ENCODE data around the gene PNMA1.

PNMA1 gene

GRCh38 chr14:73757381-73757780 is 43.2 kb upstream of the PNMA1 start:
- Histone ChIP-seq H3K4me3 (ENCODE audit: low read length) (peak overlapping the region; percentile 87), H2AFZ (ENCODE audit: low read depth, low read length) (no peak overlapping the region), H3K9ac (ENCODE audit: low read length) (peak overlapping the region; percentile 84; the same call in 1 of the 2 replicates), H3K9me3 (ENCODE audit: insufficient read depth, low read length) (no peaks in the 10 kb centered on the region), H3K4me2 (ENCODE audit: low read length) (peak overlapping the region; percentile 99), H3K27me3 (ENCODE audit: low read depth, low read length) (no peaks in the 10 kb centered on the region), H3K4me1 (ENCODE audit: low read length) (peaks cover 81% of the 10 kb centered on the region), H3K27ac (ENCODE audit: low read length) (peak overlapping the region; percentile 85), H3K79me2 (ENCODE audit: low read length) (peaks cover 93% of the 10 kb centered on the region), H3K36me3 (replicated peaks; ENCODE audit: low read depth, low read length) (peaks cover 17% of the 10 kb centered on the region), H4K20me1 (ENCODE audit: insufficient read depth, low read length) (peaks cover 60% of the 10 kb centered on the region)
- no peak for TF ChIP-seq CTCF (IDR thresholded peaks at IDR 0.05; ENCODE audit: low read depth, low read length)
- TF ChIP-seq EZH2phosphoT487 (IDR thresholded peaks at IDR 0.05; ENCODE audit: low read depth), result no peak

- Histone ChIP-seq H3K27me3 (ENCODE audit: low read depth, low read length) (no peaks in the 10 kb centered on the region), H2AFZ (ENCODE audit: low read depth, low read length) (no peak overlapping the region), H3K4me1 (ENCODE audit: low read length) (peaks cover 74% of the 10 kb centered on the region), H3K9ac (ENCODE audit: low read length) (peak overlapping the region; percentile 45), H3K4me2 (ENCODE audit: low read length) (peak overlapping the region; percentile 99), H3K4me3 (ENCODE audit: low read length) (peak overlapping the region; percentile 72), H4K20me1 (ENCODE audit: insufficient read depth, low read length) (peaks cover 79% of the 10 kb centered on the region), H3K36me3 (replicated peaks; ENCODE audit: low read depth, low read length) (peaks cover 32% of the 10 kb centered on the region), H3K9me3 (ENCODE audit: insufficient read depth, low read length) (no peaks in the 10 kb centered on the region), H3K27ac (ENCODE audit: low read length) (peak overlapping the region; percentile 69), H3K79me2 (ENCODE audit: low read length) (peaks cover 95% of the 10 kb centered on the region)
- TF ChIP-seq CTCF (IDR thresholded peaks at IDR 0.05; ENCODE audit: low read depth, low read length), result no peak
- no peak for TF ChIP-seq EZH2phosphoT487 (IDR thresholded peaks at IDR 0.05; ENCODE audit: low read depth)
Observed at GRCh38 chr14:73755434-73756014, 41.3 kb upstream of the PNMA1 start.

- Histone ChIP-seq H3K4me1 (ENCODE audit: low read length) (peaks cover 72% of the 10 kb centered on the region), H4K20me1 (ENCODE audit: insufficient read depth, low read length) (peaks cover 85% of the 10 kb centered on the region), H2AFZ (ENCODE audit: low read depth, low read length) (no peak overlapping the region), H3K79me2 (ENCODE audit: low read length) (peaks cover 100% of the 10 kb centered on the region), H3K4me2 (ENCODE audit: low read length) (peak overlapping the region; percentile 99), H3K27me3 (ENCODE audit: low read depth, low read length) (no peaks in the 10 kb centered on the region), H3K4me3 (ENCODE audit: low read length) (peak overlapping the region; percentile 72), H3K9ac (ENCODE audit: low read length) (peak overlapping the region; percentile 45), H3K9me3 (ENCODE audit: insufficient read depth, low read length) (no peaks in the 10 kb centered on the region), H3K36me3 (replicated peaks; ENCODE audit: low read depth, low read length) (peaks cover 37% of the 10 kb centered on the region), H3K27ac (ENCODE audit: low read length) (peak overlapping the region; percentile 69)
- TF ChIP-seq EZH2phosphoT487 (IDR thresholded peaks at IDR 0.05; ENCODE audit: low read depth) (no peak), CTCF (IDR thresholded peaks at IDR 0.05; ENCODE audit: low read depth, low read length) (no peak)
Observed at GRCh38 chr14:73754911-73755360, 40.8 kb upstream of the PNMA1 start.

- peak overlapping the region; percentile 72 for H3K4me3 ChIP-seq (ENCODE audit: low read length)
Observed at GRCh38 chr14:73753887-73754795, 40.0 kb upstream of the PNMA1 start.

More at GRCh38 chr14:73753887-73754795, 40.0 kb upstream of the PNMA1 start:
- H4K20me1 ChIP-seq (ENCODE audit: insufficient read depth, low read length), result peaks cover 92% of the 10 kb centered on the region
- peaks cover 72% of the 10 kb centered on the region for H3K4me1 ChIP-seq (ENCODE audit: low read length)
- TF ChIP-seq CTCF (IDR thresholded peaks at IDR 0.05; ENCODE audit: low read depth, low read length) (no peak), EZH2phosphoT487 (IDR thresholded peaks at IDR 0.05; ENCODE audit: low read depth) (no peak)
- peak overlapping the region; percentile 99 for H3K4me2 ChIP-seq (ENCODE audit: low read length)
- peak overlapping the region; percentile 45 for H3K9ac ChIP-seq (ENCODE audit: low read length)
- H3K36me3 ChIP-seq (replicated peaks; ENCODE audit: low read depth, low read length), result peaks cover 37% of the 10 kb centered on the region
- H3K79me2 ChIP-seq (ENCODE audit: low read length), result peaks cover 100% of the 10 kb centered on the region
- no peaks in the 10 kb centered on the region for H3K9me3 ChIP-seq (ENCODE audit: insufficient read depth, low read length)
- no peak overlapping the region for H2AFZ ChIP-seq (ENCODE audit: low read depth, low read length)
- no peaks in the 10 kb centered on the region for H3K27me3 ChIP-seq (ENCODE audit: low read depth, low read length)
- peak overlapping the region; percentile 69 for H3K27ac ChIP-seq (ENCODE audit: low read length)

All from OCI-LY3 (cell line).